Measurements from ENCODE around the gene SPEM1. TPM values are rescaled to one million over a fixed set of nuclear protein-coding genes. Genes with fewer than 3 reads are reported as not detected.

The SPEM1 gene
- total and polyA plus RNA-seq, 12 donors: not detected

DNA sequence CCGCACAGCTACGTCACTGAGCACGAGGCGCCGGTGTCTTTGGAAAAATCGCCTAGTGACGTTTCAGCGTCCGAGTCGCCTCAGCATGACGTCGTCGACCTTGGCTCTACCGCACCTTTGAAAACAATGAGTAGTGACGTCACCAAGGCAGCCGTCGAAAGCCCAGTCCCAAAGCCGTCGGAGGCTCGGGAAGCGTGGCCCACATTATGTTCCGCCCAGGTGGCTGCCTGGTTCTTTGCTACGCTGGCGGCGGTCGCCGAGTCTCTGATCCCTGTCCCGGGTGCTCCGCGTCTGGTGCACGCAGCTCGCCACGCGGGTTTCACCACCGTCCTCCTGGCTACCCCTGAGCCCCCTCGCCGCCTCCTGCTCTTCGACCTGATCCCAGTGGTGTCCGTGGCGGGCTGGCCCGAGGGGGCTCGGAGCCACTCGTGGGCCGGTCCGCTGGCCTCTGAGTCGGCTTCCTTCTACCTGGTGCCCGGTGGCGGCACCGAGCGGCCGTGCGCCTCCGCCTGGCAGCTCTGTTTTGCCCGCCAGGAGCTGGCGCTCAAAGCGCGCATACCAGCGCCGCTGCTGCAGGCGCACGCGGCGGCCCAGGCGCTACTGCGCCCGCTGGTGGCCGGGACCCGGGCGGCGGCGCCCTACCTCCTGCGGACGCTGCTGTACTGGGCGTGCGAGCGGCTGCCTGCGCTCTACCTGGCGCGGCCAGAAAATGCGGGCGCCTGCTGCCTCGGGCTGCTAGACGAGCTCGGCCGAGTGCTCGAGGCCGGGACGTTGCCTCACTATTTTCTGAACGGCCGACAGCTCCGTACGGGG lies 16.6 kb downstream of the SPEM1 start:
- Histone ChIP-seq H3K4me1 (peaks cover 24 to 65% (median 52%) of the 10 kb centered on the region in 9 donors), H3K27me3 (peaks cover 0 to 39% (median 12%) of the 10 kb centered on the region in 7 donors)
- 4 to 6% methylated on average over 87 to 92 of the region's 92 CpGs for WGBS, 2 donors

DNA sequence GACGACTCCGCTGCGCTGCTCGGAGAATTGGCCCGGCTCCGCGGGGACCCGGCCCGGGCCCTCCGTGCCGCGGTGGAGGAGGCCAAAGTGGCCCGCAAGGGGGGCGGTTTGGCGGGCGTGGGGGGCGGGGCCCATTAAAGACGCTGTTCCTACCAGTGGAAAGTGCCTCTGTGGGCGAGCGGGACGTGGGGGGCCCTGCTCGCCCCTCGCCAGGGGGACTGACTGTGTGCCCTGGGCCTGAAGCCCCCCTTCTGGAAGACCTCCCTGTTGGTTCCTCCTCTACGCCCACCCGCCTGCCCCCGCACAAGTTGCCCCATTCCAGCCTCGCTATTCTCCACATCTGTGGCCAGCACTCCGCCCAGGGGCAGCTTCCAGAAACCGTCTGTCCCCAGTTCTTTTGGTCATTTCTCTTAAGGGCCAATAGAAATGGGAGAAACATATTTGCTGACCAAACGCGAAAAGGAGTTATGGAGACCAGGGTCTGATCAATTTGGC lies 17.3 kb downstream of the SPEM1 start:
- ATAC-seq (peak in 2 of 8 donors; percentile 1 to 5), DNase-seq (no peak)
- Histone ChIP-seq H3K36me3 (no peaks in the 10 kb centered on the region), H3K4me3 (peak overlapping the region in 9 of 10 donors; percentile 43 to 66 (median 54)), H3K27ac (peak overlapping the region in 8 of 10 donors; percentile 37 to 78 (median 68)), H3K9me3 (no peaks in the 10 kb centered on the region), H3K27me3 (peaks cover 0 to 42% (median 12%) of the 10 kb centered on the region in 7 donors), H3K4me1 (peaks cover 24 to 65% (median 52%) of the 10 kb centered on the region in 9 donors)
- TF ChIP-seq, protein P1, sequence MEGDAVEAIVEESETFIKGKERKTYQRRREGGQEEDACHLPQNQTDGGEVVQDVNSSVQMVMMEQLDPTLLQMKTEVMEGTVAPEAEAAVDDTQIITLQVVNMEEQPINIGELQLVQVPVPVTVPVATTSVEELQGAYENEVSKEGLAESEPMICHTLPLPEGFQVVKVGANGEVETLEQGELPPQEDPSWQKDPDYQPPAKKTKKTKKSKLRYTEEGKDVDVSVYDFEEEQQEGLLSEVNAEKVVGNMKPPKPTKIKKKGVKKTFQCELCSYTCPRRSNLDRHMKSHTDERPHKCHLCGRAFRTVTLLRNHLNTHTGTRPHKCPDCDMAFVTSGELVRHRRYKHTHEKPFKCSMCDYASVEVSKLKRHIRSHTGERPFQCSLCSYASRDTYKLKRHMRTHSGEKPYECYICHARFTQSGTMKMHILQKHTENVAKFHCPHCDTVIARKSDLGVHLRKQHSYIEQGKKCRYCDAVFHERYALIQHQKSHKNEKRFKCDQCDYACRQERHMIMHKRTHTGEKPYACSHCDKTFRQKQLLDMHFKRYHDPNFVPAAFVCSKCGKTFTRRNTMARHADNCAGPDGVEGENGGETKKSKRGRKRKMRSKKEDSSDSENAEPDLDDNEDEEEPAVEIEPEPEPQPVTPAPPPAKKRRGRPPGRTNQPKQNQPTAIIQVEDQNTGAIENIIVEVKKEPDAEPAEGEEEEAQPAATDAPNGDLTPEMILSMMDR (IDR thresholded peaks at IDR 0.05): no peak
- 23 to 25% methylated on average over 31 of the region's 31 CpGs for WGBS, 2 donors
- intact Hi-C loops (cut with DNase I): loop anchor here (1.0 to 10.0 kb wide), 15 partner anchors 35 to 150 kb away; partner anchors contain the start of genes KCTD11 (in 5 of the 10), SENP3 (in 4 of the 10), TMEM95 (in 4 of the 10) and ZBTB4 (in 3 of the 10)

More for the DNA sequence above, 16.6 kb downstream of the SPEM1 start:
- H3K27ac ChIP-seq: peak overlapping the region; percentile 36 to 78 (median 62)
- TF ChIP-seq, protein P1 (IDR thresholded peaks at IDR 0.05): peak; percentile 58 to 98 (median 86)
- intact Hi-C loops (cut with DNase I): loop anchor here (1.0 to 10.0 kb wide), 15 partner anchors 34 to 151 kb away; partner anchors contain the start of genes KCTD11 (in 5 of the 10), SENP3 (in 4 of the 10), TMEM95 (in 4 of the 10) and ZBTB4 (in 3 of the 10)
- H3K4me3 ChIP-seq: peak overlapping the region in 9 of 10 donors; percentile 36 to 66 (median 54)
- no peaks in the 10 kb centered on the region for H3K36me3 ChIP-seq
- peak; percentile 64 to 84 (median 78) for ATAC-seq
- no peaks in the 10 kb centered on the region for H3K9me3 ChIP-seq
- peak; percentile 70 to 83 for DNase-seq

DNA sequence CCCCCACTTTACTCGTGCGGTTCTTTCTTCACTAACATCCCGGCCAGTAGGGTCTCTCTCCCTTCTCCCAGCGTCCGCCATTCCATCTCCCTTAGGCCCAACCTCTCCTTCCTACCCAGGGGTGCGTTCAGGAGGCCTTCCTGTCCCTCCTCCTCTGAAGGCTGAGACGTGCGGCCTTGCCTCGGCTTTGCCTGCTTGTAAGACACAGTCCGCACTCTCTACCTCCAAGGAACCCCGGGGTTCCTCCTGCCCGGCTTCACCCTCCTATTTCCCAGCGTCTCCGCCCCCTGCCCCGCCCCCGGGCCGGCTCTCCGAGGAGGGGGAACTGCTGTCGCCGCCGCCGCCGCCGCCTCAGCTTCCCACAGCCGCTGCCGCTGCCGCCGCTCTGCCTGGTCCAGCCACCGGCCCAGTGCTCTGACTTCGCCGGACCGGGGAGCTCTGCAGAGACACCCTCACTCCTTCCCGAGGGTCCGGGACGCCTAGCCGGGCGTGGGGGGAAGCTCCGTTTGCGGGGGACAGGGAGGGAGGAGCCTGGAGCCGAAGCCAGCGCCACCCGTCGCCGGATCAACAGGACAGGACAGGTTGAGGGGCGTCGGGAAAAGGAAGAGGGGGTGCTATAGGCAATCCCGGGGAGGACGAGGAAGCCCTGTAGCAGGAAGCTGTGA lies 18.0 kb downstream of the SPEM1 start:
- DNase-seq: peak; percentile 74 to 82
- H3K27me3 ChIP-seq: peaks cover 0 to 42% (median 12%) of the 10 kb centered on the region in 7 donors
- no peaks in the 10 kb centered on the region for H3K36me3 ChIP-seq
- 10 to 14% methylated on average over 48 of the region's 48 CpGs for WGBS, 2 donors
- peak overlapping the region in 9 of 10 donors; percentile 43 to 66 (median 54) for H3K4me3 ChIP-seq
- H3K27ac ChIP-seq: peak overlapping the region in 8 of 10 donors; percentile 37 to 78 (median 69)
- peaks cover 24 to 65% (median 52%) of the 10 kb centered on the region in 9 donors for H3K4me1 ChIP-seq
- peak; percentile 5 to 28 (median 18) for ATAC-seq
- intact Hi-C loops (cut with DNase I): loop anchor here (1.0 to 10.0 kb wide), 17 partner anchors 16 to 149 kb away; partner anchors contain the start of genes KCTD11 (in 5 of the 10), SENP3 (in 4 of the 10), TMEM95 (in 4 of the 10) and ZBTB4 (in 3 of the 10)
- no peaks in the 10 kb centered on the region for H3K9me3 ChIP-seq
- TF ChIP-seq, protein P1 (IDR thresholded peaks at IDR 0.05): no peak

Data from heart right ventricle (tissue), 16 donors.